Tracheal epithelial cell (primary cell): Measurements from ENCODE around the gene S100A8. TPM values are rescaled to one million over a fixed set of nuclear protein-coding genes. Genes with fewer than 3 reads are reported as not detected.

Experiments used
- total RNA-seq: library from RNA; depleted of rRNA; stranded (reverse); fragments of >200 nt; gene quantifications from 2 replicates; pipeline ENCODE4 v1.2.1, GENCODE V29; 2014

The S100A8 gene
- 19.4 and 185 TPM in 2 replicates for total RNA-seq

GRCh38 chr1:153390938-153391710 lies at the start of gene S100A8:
TSS of gene S100A8 (minus strand) at chr1:153391073. CDS start at chr1:153390535, 538 bp downstream.

GRCh38 chr1:153415850-153416570 lies 25.1 kb upstream of the S100A8 start, which contains the start of gene S100A7A:
TSS of gene S100A7A (plus strand) at chr1:153416520. CDS start at chr1:153418083, 1,563 bp downstream.

GRCh38 chr1:153375511-153375910 lies 15.4 kb downstream of the S100A8 start, which contains the start of gene S100A12:
TSS of gene S100A12 (minus strand) at chr1:153375621. CDS start at chr1:153374592, 1,029 bp downstream.

GRCh38 chr1:153357853-153358690 lies 32.8 kb downstream of the S100A8 start, which contains the start of gene S100A9:
TSS of gene S100A9 (plus strand) at chr1:153357854. CDS start at chr1:153358284, 430 bp downstream.

GRCh38 chr1:153348511-153349362 lies 42.1 kb downstream of the S100A8 start, which contains the start of gene PGLYRP4:
TSS of gene PGLYRP4 (minus strand) at chr1:153348841. CDS start at chr1:153347932, 909 bp downstream.

Other genes with a start within 250 kb of the S100A8 start
- not detected in 2 replicates for gene SPRR2G, start 240.2 kb downstream of the S100A8 start, total RNA-seq
- not detected in 2 replicates for gene LELP1, start 187.6 kb downstream of the S100A8 start, total RNA-seq
- gene PRR9, start 173.5 kb downstream of the S100A8 start, total RNA-seq, result not detected in 2 replicates
- gene LORICRIN, start 131.4 kb downstream of the S100A8 start, total RNA-seq, result not detected in 2 replicates
- gene PGLYRP3, start 78.1 kb downstream of the S100A8 start, total RNA-seq, result 1.7 TPM in 1 of 2 replicates, not detected in the other
- 0.64 and 1.9 TPM in 2 replicates for gene PGLYRP4, start 42.2 kb downstream of the S100A8 start, total RNA-seq
- gene S100A9, start 33.2 kb downstream of the S100A8 start, total RNA-seq, result 302 and 949 TPM in 2 replicates
- gene S100A12, start 15.5 kb downstream of the S100A8 start, total RNA-seq, result 1.7 TPM in 1 of 2 replicates, not detected in the other
- under 0.01 TPM in 1 of 2 replicates, not detected in the other for gene S100A7A, start 25.4 kb upstream of the S100A8 start, total RNA-seq
- 1.4 TPM in 1 of 2 replicates, not detected in the other for gene S100A7, start 69.6 kb upstream of the S100A8 start, total RNA-seq
- gene S100A6, start 144.9 kb upstream of the S100A8 start, total RNA-seq, result 1,352 and 3,810 TPM in 2 replicates
- 0.48 TPM in 1 of 2 replicates, not detected in the other for gene S100A5, start 149.9 kb upstream of the S100A8 start, total RNA-seq
- gene S100A4, start 154.7 kb upstream of the S100A8 start, total RNA-seq, result 44.8 and 55.4 TPM in 2 replicates
- gene S100A3, start 158.2 kb upstream of the S100A8 start, total RNA-seq, result 7.0 and 11.7 TPM in 2 replicates
- 975 and 1,509 TPM in 2 replicates for gene S100A2, start 174.8 kb upstream of the S100A8 start, total RNA-seq
- gene S100A16, start 222.1 kb upstream of the S100A8 start, total RNA-seq, result 969 and 1,207 TPM in 2 replicates
- 685 and 1,926 TPM in 2 replicates for gene S100A14, start 225.3 kb upstream of the S100A8 start, total RNA-seq
- gene S100A13, start 236.4 kb upstream of the S100A8 start, total RNA-seq, result 58.4 and 79.0 TPM in 2 replicates
- not detected in 2 replicates for gene S100A1, start 237.4 kb upstream of the S100A8 start, total RNA-seq
- gene CHTOP, start 243.0 kb upstream of the S100A8 start, total RNA-seq, result 20.5 and 30.1 TPM in 2 replicates